H9 (cell line): ENCODE measurements around the gene DTHD1. TPM values are rescaled to one million over a fixed set of nuclear protein-coding genes. Genes with fewer than 3 reads are reported as not detected.

ENCODE experiments used
- DNase-seq: peaks from one replicate; pipeline ENCODE4 v3.0.0-alpha.2; 2017
- H2AFZ ChIP-seq: one replicate; pipeline ENCODE4 v1.6.1; 2013; ENCODE audit warnings: mild to moderate bottlenecking, low read length, control low read depth, moderate library complexity
- H2AK5ac ChIP-seq: 2 replicates; pipeline ENCODE4 v1.6.1; 2013; ENCODE audit warnings: low read length, control low read depth, mixed read lengths; ENCODE audit not compliant: insufficient read length
- H2BK120ac ChIP-seq: one replicate; pipeline ENCODE4 v1.6.1; 2013; ENCODE audit warnings: low read depth, mild to moderate bottlenecking, low read length, control low read depth, inconsistent platforms; ENCODE audit not compliant: poor library complexity, severe bottlenecking
- H2BK12ac ChIP-seq: 2 replicates; pipeline ENCODE4 v1.6.1; 2013; ENCODE audit warnings: low read length, control low read depth, mixed read lengths, low read depth; ENCODE audit not compliant: insufficient read length
- H2BK15ac ChIP-seq: 2 replicates; pipeline ENCODE4 v1.6.1; 2013; ENCODE audit warnings: low read depth, low read length, control low read depth
- H2BK20ac ChIP-seq: one replicate; pipeline ENCODE4 v1.6.1; 2013; ENCODE audit warnings: low read depth, mild to moderate bottlenecking, low read length, control low read depth, inconsistent platforms; ENCODE audit not compliant: poor library complexity, severe bottlenecking
- H2BK5ac ChIP-seq: 2 replicates; pipeline ENCODE4 v1.6.1; 2013; ENCODE audit warnings: low read length, control low read depth, mixed read lengths; ENCODE audit not compliant: insufficient read length
- H3K14ac ChIP-seq: 2 replicates; pipeline ENCODE4 v1.6.1; 2013; ENCODE audit warnings: low read length, control low read depth; ENCODE audit not compliant: insufficient read depth
- H3K18ac ChIP-seq: 2 replicates; pipeline ENCODE4 v1.6.1; 2013; ENCODE audit warnings: low read depth, mild to moderate bottlenecking, mixed read lengths, low read length, control low read depth; ENCODE audit not compliant: insufficient read length
- H3K23ac ChIP-seq: 2 replicates; pipeline ENCODE4 v1.6.1; 2013; ENCODE audit warnings: low read length, control low read depth, mixed read lengths, low read depth; ENCODE audit not compliant: insufficient read length
- H3K23me2 ChIP-seq: 2 replicates; pipeline ENCODE4 v1.6.1; 2013; ENCODE audit warnings: low read depth, mild to moderate bottlenecking, mixed read lengths, low read length, control low read depth; ENCODE audit not compliant: insufficient read length, poor library complexity, severe bottlenecking
- H3K27ac ChIP-seq: 2 replicates; pipeline ENCODE4 v1.5.1; 2013; ENCODE audit warnings: low read length, control low read depth, mixed read lengths, low read depth; ENCODE audit not compliant: insufficient read length
- H3K27me3 ChIP-seq: 2 replicates; pipeline ENCODE4 v1.6.1; 2013; ENCODE audit warnings: low read length, control low read depth, inconsistent platforms; ENCODE audit not compliant: insufficient read depth
- H3K4ac ChIP-seq: 2 replicates; pipeline ENCODE4 v1.6.1; 2013; ENCODE audit warnings: low read depth, mild to moderate bottlenecking, control low read depth, inconsistent platforms, low read length, moderate library complexity
- H3K4me1 ChIP-seq: 2 replicates; pipeline ENCODE4 v1.6.1; 2013; ENCODE audit warnings: low read length, control low read depth, inconsistent platforms; ENCODE audit not compliant: insufficient read depth
- H3K4me2 ChIP-seq: 2 replicates; pipeline ENCODE4 v1.6.1; 2013; ENCODE audit warnings: low read length, control low read depth, mixed read lengths; ENCODE audit not compliant: insufficient read length, insufficient read depth
- H3K56ac ChIP-seq: 2 replicates; pipeline ENCODE4 v1.6.1; 2013; ENCODE audit warnings: low read depth, mild to moderate bottlenecking, mixed read lengths, low read length, control low read depth; ENCODE audit not compliant: insufficient read length
- H3K79me1 ChIP-seq: 2 replicates; pipeline ENCODE4 v1.6.1; 2013; ENCODE audit warnings: low read depth, mild to moderate bottlenecking, moderate library complexity, low read length, control low read depth, inconsistent platforms; ENCODE audit not compliant: insufficient read depth, poor library complexity, severe bottlenecking
- H3K79me2 ChIP-seq: 2 replicates; pipeline ENCODE4 v1.6.1; 2013; ENCODE audit warnings: low read length, control low read depth, inconsistent platforms; ENCODE audit not compliant: insufficient read depth
- H3K9ac ChIP-seq: 2 replicates; pipeline ENCODE4 v1.6.1; 2013; ENCODE audit warnings: low read length, control low read depth, mixed read lengths; ENCODE audit not compliant: insufficient read length; ENCODE audit errors: extremely low read depth
- H3K9me3 ChIP-seq: one replicate; pipeline ENCODE4 v1.6.1; 2013; ENCODE audit warnings: low read depth, low read length, inconsistent platforms; ENCODE audit not compliant: control insufficient read depth
- H3T11ph ChIP-seq: one replicate; pipeline ENCODE4 v1.6.1; 2013; ENCODE audit warnings: mild to moderate bottlenecking, low read length, control low read depth, inconsistent platforms
- H4K20me1 ChIP-seq: one replicate; pipeline ENCODE4 v1.6.1; 2013; ENCODE audit not compliant: control insufficient read depth, insufficient read length, insufficient read depth
- H4K5ac ChIP-seq: 2 replicates; pipeline ENCODE4 v1.6.1; 2013; ENCODE audit warnings: low read depth, mild to moderate bottlenecking, mixed read lengths, low read length, control low read depth; ENCODE audit not compliant: insufficient read length
- H4K8ac ChIP-seq: replicated peaks from 2 replicates; pipeline ENCODE4 v1.6.1; 2013; ENCODE audit warnings: low read length, control low read depth, mixed read lengths, low read depth; ENCODE audit not compliant: insufficient read length
- H4K91ac ChIP-seq: 2 replicates; pipeline ENCODE4 v1.6.1; 2013; ENCODE audit warnings: low read depth, mild to moderate bottlenecking, moderate library complexity, mixed read lengths, low read length, control low read depth; ENCODE audit not compliant: insufficient read length
- H3K27ac Mint-ChIP-seq, 3 experiments: 2 replicates in 2 of 3; 3 replicates in 1 of 3; pipeline ENCODE4 v1.8.0; 2020 to 2021; ENCODE audit warnings: mixed read lengths in 3 of 3, mild to moderate bottlenecking in 1 of 3, moderate library complexity in 1 of 3
- H3K27me3 Mint-ChIP-seq: 2 replicates; pipeline ENCODE4 v1.8.0; 2021; ENCODE audit warnings: low read depth, mild to moderate bottlenecking, moderate library complexity, mixed read lengths
- H3K36me3 Mint-ChIP-seq, 3 experiments: 2 replicates in 2 of 3; 3 replicates in 1 of 3; pipeline ENCODE4 v1.8.0; 2020 to 2021; ENCODE audit warnings: low read depth in 3 of 3, mixed read lengths in 3 of 3; ENCODE audit not compliant: insufficient read depth in 1 of 3
- H3K4me1 Mint-ChIP-seq, 2 experiments: 2 replicates each; pipeline ENCODE4 v1.8.0; 2020; ENCODE audit warnings: mixed read lengths in 2 of 2
- H3K4me3 Mint-ChIP-seq, 2 experiments: 2 replicates in 1 of 2; 3 replicates in 1 of 2; pipeline ENCODE4 v1.8.0; 2020 to 2021; ENCODE audit warnings: mild to moderate bottlenecking in 2 of 2, mixed read lengths in 2 of 2, moderate library complexity in 1 of 2
- H3K9me3 Mint-ChIP-seq, 2 experiments: 2 replicates in 1 of 2; 3 replicates in 1 of 2; pipeline ENCODE4 v1.8.0; 2020; ENCODE audit warnings: mild to moderate bottlenecking in 2 of 2, mixed read lengths in 2 of 2, moderate library complexity in 1 of 2
- CTCF ChIP-seq: fragments of 200-600 bp; sonication (generic); conservative IDR thresholded peaks from 3 replicates; pipeline ENCODE4 v1.8.0; 2021; ENCODE audit warnings: antibody characterized with exemption, mild to moderate bottlenecking
- WGBS: extraction: QIAGEN DNeasy Blood & Tissue Kit; methylation state at CpG from one replicate; pipeline ENCODE4 v1.1.7; 2013; ENCODE audit warnings: missing lambda C conversion rate, low lambda C conversion rate, mixed read lengths; ENCODE audit not compliant: insufficient read length; ENCODE audit errors: extremely low coverage; 5-methylcytosine and 5-hydroxymethylcytosine counted together
- total RNA-seq: library from RNA; stranded (reverse); gene quantifications from 2 replicates; pipeline ENCODE4 v1.2.1, GENCODE V29; 2021

Gene DTHD1
- total RNA-seq, 1 experiment from 2014 or later, result not detected

GRCh38 chr4:36310216-36310615 lies 28.8 kb downstream of the DTHD1 start:
- H3K9ac ChIP-seq, result no peak overlapping the region
- no peak overlapping the region for H2BK5ac ChIP-seq
- no peak overlapping the region for H3K4me3 Mint-ChIP-seq
- H4K91ac ChIP-seq, result no peak overlapping the region
- no peaks in the 10 kb centered on the region for H3K79me2 ChIP-seq
- H3K4me1 Mint-ChIP-seq, result no peaks in the 10 kb centered on the region
- H3K4me1 ChIP-seq, result no peaks in the 10 kb centered on the region
- H2BK120ac ChIP-seq, result no peak overlapping the region
- no CpG with 5 or more reads among the region's 4 CpGs for WGBS
- H2AFZ ChIP-seq, result no peak overlapping the region
- no peaks in the 10 kb centered on the region for H3K27me3 Mint-ChIP-seq
- no peaks in the 10 kb centered on the region for H4K20me1 ChIP-seq
- H3K27me3 ChIP-seq, result no peaks in the 10 kb centered on the region
- H3K4me2 ChIP-seq, result no peak overlapping the region
- no peak overlapping the region for H3K56ac ChIP-seq
- H3K9me3 ChIP-seq, result no peaks in the 10 kb centered on the region
- H3K23me2 ChIP-seq, result no peaks in the 10 kb centered on the region
- no peak overlapping the region for H3K23ac ChIP-seq
- no peak overlapping the region for H3K18ac ChIP-seq
- H3T11ph ChIP-seq, result no peak overlapping the region
- H3K4ac ChIP-seq, result no peak overlapping the region
- no peak for DNase-seq
- no peak overlapping the region for H3K27ac Mint-ChIP-seq
- H2AK5ac ChIP-seq, result no peak overlapping the region
- H2BK12ac ChIP-seq, result no peak overlapping the region
- H3K9me3 Mint-ChIP-seq, result no peaks in the 10 kb centered on the region
- H4K5ac ChIP-seq, result no peak overlapping the region
- no peaks in the 10 kb centered on the region for H3K36me3 Mint-ChIP-seq
- no peak overlapping the region for H4K8ac ChIP-seq
- no peak overlapping the region for H2BK20ac ChIP-seq
- H3K79me1 ChIP-seq, result no peaks in the 10 kb centered on the region
- no peak overlapping the region for H3K27ac ChIP-seq
- no peak overlapping the region for H3K14ac ChIP-seq
- H2BK15ac ChIP-seq, result no peak overlapping the region
- no peak for TF ChIP-seq CTCF
